NCI-H187 (cell line): Measurements from ENCODE around the gene TFF3.

Experiments used
- DNase-seq, 2 experiments: peaks; one replicate each; lab custom pipeline; 2025; lab: John Stamatoyannopoulos, UW

Gene TFF3

DNA sequence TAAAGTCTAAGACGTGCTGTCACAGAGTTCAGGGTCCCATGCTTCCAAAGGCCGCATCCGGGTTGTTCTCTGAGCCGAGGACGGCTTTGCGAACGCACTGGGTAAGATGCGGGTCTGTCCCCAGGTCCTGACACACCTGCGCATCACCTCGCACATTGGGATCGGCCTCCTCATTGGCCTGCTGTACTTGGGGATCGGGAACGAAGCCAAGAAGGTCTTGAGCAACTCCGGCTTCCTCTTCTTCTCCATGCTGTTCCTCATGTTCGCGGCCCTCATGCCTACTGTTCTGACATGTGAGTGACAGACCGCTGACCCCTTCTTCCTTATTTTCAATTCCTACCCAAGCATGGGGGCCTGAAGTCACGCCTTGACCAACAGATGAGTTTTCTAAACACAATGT is 25.3 kb downstream of the TFF3 start:
- DNase-seq, result no peak

DNA sequence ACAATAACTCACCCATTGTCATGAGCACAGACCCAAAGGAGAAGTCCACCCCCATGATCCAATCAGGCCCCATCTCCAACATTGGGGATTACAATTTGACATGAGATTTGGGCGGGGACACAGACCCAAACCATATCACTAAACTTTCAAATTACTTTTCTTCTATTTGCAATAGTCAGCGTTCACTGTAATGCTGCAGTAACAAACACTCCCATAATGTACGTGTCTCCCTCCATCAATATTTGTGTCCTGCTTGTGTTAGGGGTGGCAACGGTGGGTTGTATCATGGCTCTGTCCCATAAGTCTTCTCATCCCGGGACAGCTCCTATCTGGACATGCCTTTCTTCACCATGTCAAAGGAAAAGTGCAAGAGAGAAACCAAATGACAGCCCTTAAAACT is 26.2 kb downstream of the TFF3 start:
- no peak for DNase-seq

DNA sequence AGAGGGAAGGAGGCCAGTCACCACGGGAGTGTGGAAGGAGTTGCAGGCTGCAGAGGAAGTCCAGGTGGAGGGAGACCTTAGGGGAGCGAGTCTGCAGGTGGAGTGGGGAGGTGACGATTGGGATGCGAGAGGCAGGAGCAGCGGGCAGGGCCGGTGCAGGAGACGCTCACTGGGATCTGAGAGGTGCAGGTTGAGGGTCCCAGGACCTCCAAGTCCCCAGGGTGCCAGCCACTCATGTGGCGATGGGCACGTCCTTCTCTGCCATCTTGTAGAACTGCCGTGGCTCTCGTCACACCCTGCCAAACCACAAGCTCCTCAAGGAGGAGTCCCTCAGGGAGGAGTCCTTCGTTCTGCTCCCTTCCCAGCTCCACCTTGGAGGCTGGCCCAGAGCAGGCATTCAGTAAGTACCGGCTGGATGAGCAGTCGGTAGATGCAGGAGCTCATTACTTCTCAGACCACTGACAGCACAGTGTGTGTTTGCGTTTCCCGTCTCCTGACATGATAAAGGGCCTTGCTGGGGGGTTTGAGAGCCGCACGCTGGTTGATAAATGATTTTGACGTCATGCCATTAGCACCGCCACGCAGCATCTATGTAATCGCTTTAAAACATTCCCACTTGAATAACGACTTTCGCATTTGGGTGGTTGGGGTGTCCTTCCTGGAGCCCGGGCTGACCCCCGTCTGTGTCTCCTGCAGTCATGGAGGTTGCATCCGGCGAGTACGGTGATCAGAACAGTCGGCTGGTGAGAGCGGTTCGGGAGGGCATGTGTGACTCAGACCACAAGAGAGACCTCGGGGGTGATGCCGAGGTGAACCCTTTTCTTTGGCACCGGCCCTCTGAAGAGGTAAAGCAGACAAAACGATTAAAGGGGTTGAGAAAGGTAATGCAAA is 27.8 kb downstream of the TFF3 start:
- no peak for DNase-seq

DNA sequence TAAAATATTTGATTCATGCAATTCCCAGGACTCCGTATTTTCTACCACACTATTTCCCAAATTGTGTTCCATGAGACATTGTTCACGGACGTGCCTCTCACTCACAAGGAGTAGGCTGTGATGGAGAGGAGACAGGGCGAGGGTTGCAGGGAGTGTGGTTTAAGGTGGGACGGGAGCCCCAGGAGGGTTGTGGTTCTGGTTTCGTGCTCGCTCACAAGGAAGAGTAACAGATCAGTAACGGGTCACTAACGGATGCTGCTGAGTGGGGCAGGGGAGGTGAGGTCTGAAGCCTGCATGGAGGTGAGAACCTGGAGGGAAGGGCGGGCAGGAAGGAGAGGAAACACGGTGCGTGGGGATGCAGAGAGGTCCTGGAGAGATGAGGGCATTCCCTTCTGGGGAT is 28.8 kb downstream of the TFF3 start:
- no peak for DNase-seq

DNA sequence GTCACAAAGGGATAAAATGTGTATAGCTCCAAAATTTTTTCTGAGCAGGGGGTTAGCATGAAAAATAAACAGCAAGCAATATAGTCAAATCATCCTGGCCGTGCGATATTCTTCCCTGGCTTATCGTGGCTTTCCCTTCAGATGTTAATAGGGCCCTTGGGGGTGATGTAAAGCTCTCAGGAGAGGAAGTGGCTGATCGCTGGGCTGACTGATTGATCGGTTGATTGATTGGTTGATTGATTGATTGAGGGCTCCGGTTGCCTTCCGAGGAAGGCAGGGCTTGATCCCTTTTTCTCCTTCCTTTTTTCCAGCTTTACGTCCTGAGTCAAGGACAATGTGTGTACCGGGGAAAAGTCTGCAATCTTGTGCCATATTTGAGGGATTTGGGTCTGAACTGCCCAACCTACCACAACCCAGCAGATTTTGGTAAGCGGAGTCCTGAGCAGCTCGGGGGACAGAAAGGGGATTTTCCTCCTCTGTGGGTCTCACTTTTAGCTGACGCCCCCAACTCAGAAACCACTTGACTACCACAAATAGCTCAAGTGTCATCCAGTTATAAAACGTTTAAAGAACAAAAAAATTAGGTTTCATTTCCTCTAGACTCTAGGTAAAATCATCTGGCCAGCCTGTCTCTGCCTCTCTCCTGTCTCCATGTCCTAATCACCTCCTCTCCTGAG is 29.5 kb downstream of the TFF3 start:
- no peak for DNase-seq

DNA sequence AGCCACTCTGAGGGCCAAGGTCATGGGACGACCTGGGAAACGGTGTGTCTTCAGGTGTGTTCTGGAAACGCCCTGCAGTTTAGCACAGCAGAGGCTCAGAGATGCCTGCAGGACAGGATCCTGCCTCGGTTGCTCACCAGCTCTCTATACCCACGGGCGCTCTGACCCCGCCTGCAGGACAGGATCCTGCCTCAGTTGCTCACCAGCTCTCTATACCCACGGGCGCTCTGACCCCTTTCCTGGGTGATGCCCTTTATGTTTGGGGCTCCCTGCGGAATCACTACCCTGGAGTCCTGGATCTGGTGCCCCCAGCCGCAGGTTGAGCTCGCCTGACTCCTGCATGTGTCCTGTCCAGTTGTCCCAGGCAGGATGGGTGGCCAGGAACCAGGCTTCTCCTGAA is 32.5 kb downstream of the TFF3 start:
- DNase-seq, result no peak

DNA sequence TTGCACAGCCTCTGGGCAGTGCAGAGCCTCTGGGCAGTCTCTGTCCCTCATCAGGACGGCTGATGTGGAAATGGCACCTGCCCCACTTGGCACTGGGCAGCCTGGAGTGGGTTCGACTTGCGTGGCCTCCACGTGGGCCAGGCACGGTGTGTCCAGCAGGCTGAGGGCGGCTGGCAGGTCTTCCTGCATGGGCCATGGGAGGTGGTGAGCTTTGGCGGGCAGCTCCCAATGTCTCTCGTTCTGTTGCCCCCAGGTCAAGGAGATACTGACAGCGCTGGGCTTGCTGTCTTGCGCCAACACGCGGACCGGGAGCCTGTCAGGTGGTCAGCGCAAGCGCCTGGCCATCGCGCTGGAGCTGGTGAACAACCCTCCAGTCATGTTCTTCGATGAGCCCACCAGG is 33.2 kb downstream of the TFF3 start:
- DNase-seq, result no peak

DNA sequence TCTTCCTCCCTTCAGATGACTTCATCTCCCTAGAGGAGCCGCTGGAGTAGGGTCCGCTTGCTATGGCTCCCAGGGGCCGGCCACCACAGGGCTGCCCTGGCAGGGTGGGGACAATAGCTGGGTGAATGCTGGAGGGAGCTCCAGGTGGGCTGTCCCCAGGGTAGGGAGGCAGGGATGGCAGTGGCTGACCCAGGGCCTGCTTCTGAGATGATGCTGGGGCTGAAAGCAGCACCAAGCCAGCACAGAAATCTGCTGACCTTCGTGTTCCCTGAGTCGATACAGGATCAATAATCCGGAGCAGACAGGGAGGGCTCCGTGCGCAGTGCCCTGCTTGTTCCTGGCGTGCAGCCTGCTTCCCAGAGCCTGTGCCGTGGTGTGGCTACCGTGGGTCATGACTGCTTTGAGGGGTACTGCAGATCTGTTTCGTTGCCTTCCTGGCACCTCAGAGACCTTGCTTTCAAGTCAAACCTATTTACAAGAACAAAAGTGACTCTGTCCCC is 34.0 kb downstream of the TFF3 start:
- DNase-seq, result no peak

DNA sequence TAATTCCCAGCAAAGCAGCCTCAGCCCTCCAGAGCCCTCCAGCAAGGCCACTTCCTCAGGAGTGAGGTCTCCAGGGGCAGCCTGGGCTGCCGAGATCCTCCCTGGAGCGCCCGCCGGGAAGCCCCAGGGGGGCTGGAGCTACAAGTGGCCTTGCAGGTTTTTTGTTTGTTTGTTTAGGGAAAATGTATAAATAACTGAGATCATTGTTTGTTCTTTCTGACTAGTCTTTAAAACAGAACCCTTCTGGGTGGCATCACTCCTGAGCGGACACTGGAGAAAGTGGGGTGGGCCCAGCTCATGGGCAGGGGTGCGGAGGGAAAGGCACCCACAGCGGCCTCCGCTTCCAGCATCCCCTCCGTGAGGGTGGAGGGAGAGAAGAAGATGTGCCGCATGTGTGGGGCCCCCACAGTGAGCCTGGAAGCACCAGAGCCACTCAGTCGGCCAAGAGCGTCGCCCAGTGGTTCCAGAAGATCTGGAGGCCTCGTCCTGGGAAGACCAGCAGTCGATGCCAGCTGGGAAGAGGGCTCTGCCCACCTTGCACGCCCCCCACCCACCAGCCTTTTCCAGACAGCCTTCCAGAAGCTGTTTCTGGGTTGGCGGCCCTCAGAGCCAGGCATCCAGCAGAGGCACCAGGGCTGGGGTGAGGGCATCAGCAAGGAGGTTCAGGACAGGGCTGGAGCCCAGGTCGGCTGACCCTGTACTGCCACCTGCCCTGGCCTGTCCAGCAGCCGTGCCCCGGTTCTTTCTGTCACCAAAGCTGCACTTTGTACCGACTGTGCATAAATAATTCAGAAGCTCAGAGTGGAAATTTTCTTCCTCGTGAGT is 34.6 kb downstream of the TFF3 start:
- DNase-seq, result no peak

DNA sequence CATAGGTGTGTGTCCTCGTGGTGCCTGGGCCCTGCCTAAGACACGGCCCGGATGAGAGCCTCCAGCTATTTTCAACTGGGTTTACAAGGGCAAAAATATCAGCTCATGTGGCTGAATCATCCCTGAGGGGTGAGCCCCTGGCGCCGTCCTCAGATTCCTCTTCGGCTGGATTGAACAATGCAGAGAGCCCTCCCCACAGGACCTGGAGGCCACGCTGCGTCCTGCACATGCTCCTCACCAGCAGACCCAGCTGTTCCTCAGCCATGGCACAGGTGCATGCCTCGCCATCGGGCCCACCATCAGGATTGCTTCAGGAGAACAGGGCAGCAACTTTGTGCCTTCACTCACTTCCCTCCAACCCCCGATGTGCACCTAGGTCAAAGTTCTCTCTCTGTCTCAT is 35.3 kb downstream of the TFF3 start:
- DNase-seq, result no peak

DNA sequence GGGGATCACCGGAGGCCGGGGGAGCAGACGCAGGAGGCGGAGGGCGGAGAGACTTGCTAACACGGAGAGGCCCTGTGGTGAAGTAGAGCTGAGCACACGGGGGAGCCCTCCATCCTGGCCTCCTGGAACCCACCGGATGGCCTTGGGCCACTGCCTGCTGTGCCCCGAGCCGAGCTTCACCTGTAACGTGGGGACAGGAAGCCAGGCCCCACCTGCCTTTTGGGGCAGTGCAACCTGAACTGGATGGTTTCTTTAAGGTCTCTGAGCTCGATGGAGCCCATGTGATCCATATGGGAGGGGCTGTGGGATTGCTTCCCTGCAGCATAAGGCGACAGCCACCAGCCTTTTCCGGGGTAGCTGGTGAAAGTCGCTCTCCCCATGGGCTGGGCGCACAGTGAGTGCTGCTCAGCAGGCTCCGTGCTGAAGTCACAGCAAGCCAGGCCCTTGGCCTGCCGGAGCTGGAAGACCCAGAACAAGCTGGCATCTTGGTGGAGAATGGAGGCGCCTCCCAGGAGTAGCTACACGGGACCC is 35.8 kb downstream of the TFF3 start:
- DNase-seq, result no peak

DNA sequence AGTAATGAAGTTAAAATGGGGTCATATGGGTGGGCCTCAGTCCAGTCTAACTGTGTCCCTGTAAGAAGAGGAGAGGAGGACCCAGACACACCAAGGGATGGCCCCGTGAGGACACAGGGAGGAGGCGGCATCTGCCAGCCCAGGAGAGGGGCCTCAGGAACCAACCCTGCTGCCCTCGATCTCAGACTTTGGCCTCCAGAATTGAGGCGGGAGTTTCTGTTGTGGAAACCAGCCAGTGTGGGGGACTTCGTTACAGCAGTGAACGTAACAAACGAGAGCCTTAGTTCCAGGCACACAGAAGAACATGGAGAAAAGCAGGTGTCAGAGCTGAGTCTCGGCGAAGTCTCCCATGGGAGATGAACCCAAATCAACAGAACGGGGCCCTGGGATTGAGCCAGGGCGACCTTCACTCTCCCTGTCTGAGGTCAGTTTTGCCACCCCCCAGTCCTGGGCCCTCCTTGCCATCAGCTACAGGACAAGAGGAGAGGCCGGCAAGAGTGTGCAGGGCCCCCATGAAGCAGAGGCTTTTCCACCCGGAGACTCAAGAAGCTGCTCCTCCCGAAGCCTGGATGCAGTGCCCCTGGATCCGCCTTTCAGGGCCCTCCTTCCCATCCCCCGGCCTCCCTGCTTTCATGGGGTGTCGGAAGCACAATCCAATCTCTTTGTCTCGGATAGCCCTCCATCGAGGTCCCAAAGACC is 36.6 kb downstream of the TFF3 start:
- no peak for DNase-seq

DNA sequence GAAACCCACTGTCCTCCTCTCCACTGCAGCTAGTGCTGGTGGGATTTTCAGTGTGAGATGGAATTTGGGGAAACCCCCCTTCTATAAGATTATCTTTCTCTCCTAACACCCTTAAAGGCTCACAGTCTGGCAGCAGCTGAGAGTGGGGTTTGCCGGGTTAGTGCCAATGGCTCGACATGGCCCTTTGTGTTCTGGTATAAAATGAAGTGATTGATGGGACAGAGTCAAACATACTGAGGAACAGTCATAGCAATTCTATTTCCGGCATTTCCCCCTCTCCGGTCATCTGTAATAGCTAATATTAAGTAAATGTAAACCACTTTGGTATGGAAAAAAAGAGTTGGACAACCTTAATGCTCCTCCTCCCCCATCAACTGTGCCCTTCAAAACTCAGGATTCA is 37.6 kb downstream of the TFF3 start:
- DNase-seq, result no peak

DNA sequence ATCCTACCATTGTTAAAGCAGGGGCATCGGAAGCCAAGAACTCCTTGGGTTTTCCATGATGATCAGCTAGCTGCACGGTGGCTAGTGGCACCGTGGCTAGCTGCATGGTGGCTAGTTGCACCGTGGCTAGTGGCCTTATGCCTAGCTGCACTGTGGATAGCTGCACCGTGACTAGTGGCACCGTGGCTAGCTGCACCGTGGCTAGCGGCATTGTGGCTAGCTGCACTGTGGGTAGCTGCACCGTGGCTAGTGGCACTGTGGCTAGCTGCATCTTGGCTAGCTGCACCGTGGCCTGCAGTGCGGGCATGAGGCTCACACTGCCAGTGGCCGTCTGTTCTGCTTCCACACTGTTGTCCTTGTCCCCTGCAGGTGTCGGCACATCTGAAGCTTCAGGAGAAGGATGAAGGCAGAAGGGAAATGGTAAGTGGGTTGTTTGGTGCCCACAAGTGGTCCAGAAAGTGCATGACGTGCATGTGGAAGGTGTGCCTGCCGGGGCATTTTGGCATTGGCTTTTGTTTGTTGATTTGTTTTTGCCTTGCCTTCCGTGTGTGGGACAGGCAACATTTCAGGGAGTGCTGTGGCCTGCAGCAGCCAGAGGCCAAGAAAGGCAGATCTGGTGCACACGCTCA is 38.6 kb downstream of the TFF3 start:
- DNase-seq, result no peak

DNA sequence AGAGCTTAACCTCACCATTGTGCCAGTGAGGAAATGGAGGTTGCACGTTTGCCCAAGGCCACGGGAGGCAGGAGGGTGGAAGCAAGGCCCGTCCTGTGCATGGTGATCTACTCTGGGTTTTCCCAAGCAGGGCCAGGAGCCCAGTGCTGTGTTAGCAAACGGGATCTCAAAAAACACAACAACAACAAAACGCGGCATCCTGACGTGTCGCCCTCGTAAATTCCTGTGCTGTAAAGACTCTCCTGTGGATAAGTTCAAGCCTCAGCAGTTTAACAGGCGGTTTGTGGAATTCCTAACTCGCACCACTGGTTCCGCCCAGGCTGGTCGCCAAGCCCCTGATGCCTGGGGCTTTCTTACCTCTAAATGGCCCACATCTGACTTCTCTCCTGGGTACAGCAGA is 39.1 kb downstream of the TFF3 start:
- no peak for DNase-seq

DNA sequence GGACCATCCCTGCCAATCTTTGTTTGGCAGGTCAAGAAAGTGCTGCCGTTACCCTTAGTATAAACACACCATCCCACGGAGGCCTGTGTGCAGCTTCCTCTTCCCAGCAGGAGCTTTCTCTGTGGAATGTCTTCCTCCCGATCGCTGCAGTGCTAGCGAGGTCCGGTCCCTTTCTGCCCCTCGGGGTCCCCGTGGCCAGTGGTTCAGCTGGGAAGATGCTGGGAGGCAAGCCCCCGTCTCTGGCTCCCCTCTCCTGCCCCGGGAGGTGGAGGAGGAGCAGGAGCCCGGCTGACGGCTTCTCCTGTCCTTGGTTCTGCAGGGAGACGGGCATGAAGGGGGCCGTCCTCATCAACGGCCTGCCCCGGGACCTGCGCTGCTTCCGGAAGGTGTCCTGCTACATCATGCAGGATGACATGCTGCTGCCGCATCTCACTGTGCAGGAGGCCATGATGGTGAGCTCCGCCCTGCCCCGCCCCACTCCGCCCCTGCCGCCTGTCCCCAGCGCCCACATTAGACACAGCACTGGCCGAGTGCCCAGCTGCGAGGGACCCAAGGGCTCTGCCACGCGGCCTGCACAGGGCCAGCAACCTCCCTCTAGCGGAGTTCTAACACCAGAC is 42.1 kb downstream of the TFF3 start:
- no peak for DNase-seq

DNA sequence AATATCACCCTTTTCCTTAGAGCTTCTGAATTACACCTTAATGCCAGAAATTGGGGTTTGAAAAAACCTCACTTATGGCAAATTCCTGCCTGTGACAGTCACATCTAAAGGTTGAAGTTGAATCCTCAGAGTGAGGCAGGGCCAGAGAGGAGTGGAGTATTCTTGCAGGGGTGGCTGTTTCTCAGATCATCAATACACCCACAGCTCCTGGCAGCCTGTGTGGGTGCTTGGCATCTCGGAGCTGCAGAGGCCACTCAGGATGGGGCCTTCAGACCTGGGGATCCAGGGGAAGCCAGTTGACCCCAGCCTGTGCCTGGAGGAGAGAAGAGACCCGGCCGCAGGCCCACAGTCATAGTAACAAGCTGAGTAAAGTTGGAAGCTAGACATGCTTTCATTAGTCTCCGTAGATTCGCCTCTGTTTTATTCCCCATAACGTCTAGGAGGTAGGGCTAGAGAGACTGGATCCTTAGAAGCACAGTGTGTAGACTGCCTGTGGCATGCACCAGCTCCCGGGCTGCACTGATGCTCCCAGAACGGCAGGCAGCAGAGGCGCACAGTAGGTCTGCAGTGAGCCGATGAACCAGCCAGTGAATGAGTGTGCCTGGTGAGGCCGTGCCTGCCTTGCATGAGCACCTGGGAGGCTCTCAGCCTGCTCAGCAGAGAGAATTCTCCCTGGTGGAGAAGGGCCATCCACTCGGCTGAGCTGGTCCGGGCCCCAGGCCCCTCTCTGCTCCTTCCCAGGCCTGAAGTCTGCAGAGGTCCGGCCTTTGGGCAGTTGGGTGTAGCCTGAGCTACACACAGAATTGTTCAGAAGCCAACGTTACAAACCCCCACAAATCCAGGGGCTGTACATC is 42.9 kb downstream of the TFF3 start:
- DNase-seq, result no peak

DNA sequence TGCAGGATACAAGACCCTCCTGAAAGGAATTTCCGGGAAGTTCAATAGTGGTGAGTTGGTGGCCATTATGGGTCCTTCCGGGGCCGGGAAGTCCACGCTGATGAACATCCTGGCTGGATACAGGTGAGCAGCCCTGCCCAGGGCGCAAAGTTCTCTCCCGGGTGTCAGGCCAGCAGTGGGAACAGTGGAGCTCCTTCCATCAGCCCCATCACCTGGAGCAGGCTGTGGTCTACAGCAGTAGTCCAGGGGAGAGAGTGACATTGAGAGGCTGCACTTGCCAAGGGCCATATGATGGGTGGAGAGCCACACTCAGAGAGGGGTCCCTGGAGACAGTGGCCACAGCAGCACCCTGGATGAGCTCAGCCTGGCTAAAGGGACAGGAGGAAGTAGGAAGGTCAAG is 44.1 kb downstream of the TFF3 start:
- DNase-seq, result no peak

DNA sequence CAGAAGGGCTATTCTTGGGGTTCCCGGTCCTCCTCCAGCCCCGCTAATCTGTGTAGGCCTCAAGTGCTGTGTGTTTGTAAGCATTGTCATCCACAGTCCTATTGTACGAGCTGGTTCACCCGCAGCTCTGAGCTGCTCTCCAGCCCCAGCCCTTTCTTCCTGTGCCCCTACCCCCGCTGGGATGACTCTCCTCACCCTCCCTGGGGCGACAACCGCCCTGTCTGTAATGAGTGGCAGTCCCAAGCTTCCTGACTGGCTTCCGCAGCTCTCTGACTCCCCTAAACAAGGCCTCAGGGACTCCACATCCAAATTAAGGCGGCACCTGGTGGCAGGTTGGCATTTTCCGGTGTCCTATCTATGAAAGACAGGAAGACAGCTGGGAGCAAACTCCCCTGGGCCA is 45.8 kb downstream of the TFF3 start:
- no peak for DNase-seq
